MM.1S (cell line): Measurements from ENCODE around the gene JUN.

Experiments
- DNase-seq: peaks from one replicate; pipeline ENCODE4 v3.0.0-alpha.2; 2015
- H2AFZ ChIP-seq: fragments of 300-600 bp; sonication (generic); 2 replicates; pipeline ENCODE4 v1.6.0; 2016; ENCODE audit warnings: antibody characterized with exemption, low read length
- H3F3A ChIP-seq: fragments of 300-600 bp; sonication (generic); 2 replicates; pipeline ENCODE4 v1.6.1; 2016; ENCODE audit warnings: mild to moderate bottlenecking, antibody characterized with exemption, low read length, moderate library complexity, mixed read lengths; ENCODE audit not compliant: insufficient read depth
- H3K27ac ChIP-seq: fragments of 300-600 bp; sonication (generic); 2 replicates; pipeline ENCODE4 v1.5.1; 2016; ENCODE audit warnings: mild to moderate bottlenecking, low read length
- H3K27me3 ChIP-seq: fragments of 300-600 bp; sonication (generic); replicated peaks from 2 replicates; pipeline ENCODE4 v1.6.0; 2016; ENCODE audit warnings: low read length; ENCODE audit not compliant: insufficient read depth
- H3K36me3 ChIP-seq: fragments of 300-600 bp; sonication (generic); replicated peaks from 2 replicates; pipeline ENCODE4 v1.6.1; 2016; ENCODE audit warnings: mild to moderate bottlenecking, low read length, mixed read lengths; ENCODE audit not compliant: insufficient read depth
- H3K4me1 ChIP-seq: fragments of 300-600 bp; sonication (generic); 2 replicates; pipeline ENCODE4 v1.6.1; 2016; ENCODE audit warnings: low read length, mixed read lengths
- H3K4me2 ChIP-seq: fragments of 300-600 bp; sonication (generic); 2 replicates; pipeline ENCODE4 v1.6.0; 2016; ENCODE audit warnings: low read depth, low read length
- H3K4me3 ChIP-seq: fragments of 300-600 bp; sonication (generic); 2 replicates; pipeline ENCODE4 v1.5.1; 2016; ENCODE audit warnings: low read length, mixed read lengths
- H3K79me2 ChIP-seq: fragments of 300-600 bp; sonication (generic); 2 replicates; pipeline ENCODE4 v1.6.1; 2016; ENCODE audit warnings: mixed run types, low read length, mixed read lengths
- H3K9ac ChIP-seq: fragments of 300-600 bp; sonication (generic); 2 replicates; pipeline ENCODE4 v1.6.1; 2016; ENCODE audit warnings: low read length, mixed read lengths
- H3K9me2 ChIP-seq: fragments of 300-600 bp; sonication (generic); replicated peaks from 2 replicates; pipeline ENCODE4 v1.6.1; 2016; ENCODE audit warnings: mild to moderate bottlenecking, low read length, mixed read lengths; ENCODE audit not compliant: insufficient read depth
- H3K9me3 ChIP-seq: fragments of 300-600 bp; sonication (generic); replicated peaks from 2 replicates; pipeline ENCODE4 v1.6.1; 2016; ENCODE audit warnings: mild to moderate bottlenecking, low read length, mixed read lengths; ENCODE audit not compliant: insufficient read depth
- H4K20me1 ChIP-seq: fragments of 300-600 bp; sonication (generic); 2 replicates; pipeline ENCODE4 v1.6.1; 2016; ENCODE audit warnings: mild to moderate bottlenecking, low read length, moderate library complexity, mixed read lengths; ENCODE audit not compliant: insufficient read depth
- EZH2 ChIP-seq: fragments of 300-600 bp; sonication (generic); optimal IDR thresholded peaks from 2 replicates; pipeline ENCODE3; 2017; ENCODE audit warnings: low read depth, mild to moderate bottlenecking, antibody characterized with exemption, low read length, mixed read lengths
- EZH2phosphoT487 ChIP-seq: fragments of 300-600 bp; sonication (generic); IDR thresholded peaks from 2 replicates; pipeline ENCODE4 v1.6.1; 2018; ENCODE audit warnings: antibody characterized with exemption, low read length
- TF ChIP-seq, protein P1 (sequence below): fragments of 300-600 bp; sonication (generic); IDR thresholded peaks from 2 replicates; pipeline ENCODE4 v1.5.1; 2016; ENCODE audit warnings: antibody characterized with exemption, low read length, mixed read lengths

The JUN gene

GRCh38 chr1:58765441-58765840 is 18.4 kb downstream of the JUN start:
- Histone ChIP-seq H4K20me1 (no peaks in the 10 kb centered on the region), H3K9ac (no peak overlapping the region), H3K4me1 (no peaks in the 10 kb centered on the region), H3K4me2 (no peak overlapping the region), H3K27ac (no peak overlapping the region), H3K27me3 (no peaks in the 10 kb centered on the region), H3K79me2 (no peaks in the 10 kb centered on the region), H3K4me3 (no peak overlapping the region), H2AFZ (no peak overlapping the region), H3K9me3 (no peaks in the 10 kb centered on the region), H3K36me3 (no peaks in the 10 kb centered on the region), H3F3A (no peaks in the 10 kb centered on the region), H3K9me2 (no peaks in the 10 kb centered on the region)
- no peak for DNase-seq
- TF ChIP-seq EZH2 (no peak), EZH2phosphoT487 (no peak)
- TF ChIP-seq, protein P1, sequence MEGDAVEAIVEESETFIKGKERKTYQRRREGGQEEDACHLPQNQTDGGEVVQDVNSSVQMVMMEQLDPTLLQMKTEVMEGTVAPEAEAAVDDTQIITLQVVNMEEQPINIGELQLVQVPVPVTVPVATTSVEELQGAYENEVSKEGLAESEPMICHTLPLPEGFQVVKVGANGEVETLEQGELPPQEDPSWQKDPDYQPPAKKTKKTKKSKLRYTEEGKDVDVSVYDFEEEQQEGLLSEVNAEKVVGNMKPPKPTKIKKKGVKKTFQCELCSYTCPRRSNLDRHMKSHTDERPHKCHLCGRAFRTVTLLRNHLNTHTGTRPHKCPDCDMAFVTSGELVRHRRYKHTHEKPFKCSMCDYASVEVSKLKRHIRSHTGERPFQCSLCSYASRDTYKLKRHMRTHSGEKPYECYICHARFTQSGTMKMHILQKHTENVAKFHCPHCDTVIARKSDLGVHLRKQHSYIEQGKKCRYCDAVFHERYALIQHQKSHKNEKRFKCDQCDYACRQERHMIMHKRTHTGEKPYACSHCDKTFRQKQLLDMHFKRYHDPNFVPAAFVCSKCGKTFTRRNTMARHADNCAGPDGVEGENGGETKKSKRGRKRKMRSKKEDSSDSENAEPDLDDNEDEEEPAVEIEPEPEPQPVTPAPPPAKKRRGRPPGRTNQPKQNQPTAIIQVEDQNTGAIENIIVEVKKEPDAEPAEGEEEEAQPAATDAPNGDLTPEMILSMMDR: no peak

- DNase-seq: no peak
- H3K27me3 ChIP-seq: no peaks in the 10 kb centered on the region
- no peaks in the 10 kb centered on the region for H3F3A ChIP-seq
- TF ChIP-seq EZH2 (no peak), EZH2phosphoT487 (no peak)
- TF ChIP-seq, protein P1: no peak
- H3K4me2 ChIP-seq: no peak overlapping the region
- no peak overlapping the region for H2AFZ ChIP-seq
- no peaks in the 10 kb centered on the region for H3K36me3 ChIP-seq
- H3K9ac ChIP-seq: no peak overlapping the region
- no peak overlapping the region for H3K4me3 ChIP-seq
- no peaks in the 10 kb centered on the region for H3K79me2 ChIP-seq
- no peak overlapping the region for H3K27ac ChIP-seq
- H3K9me2 ChIP-seq: no peaks in the 10 kb centered on the region
- no peaks in the 10 kb centered on the region for H3K9me3 ChIP-seq
- H4K20me1 ChIP-seq: no peaks in the 10 kb centered on the region
- no peaks in the 10 kb centered on the region for H3K4me1 ChIP-seq
Observed at GRCh38 chr1:58765006-58765405, 18.8 kb downstream of the JUN start.

- H3K79me2 ChIP-seq: no peaks in the 10 kb centered on the region
- H3K9me3 ChIP-seq: no peaks in the 10 kb centered on the region
- H2AFZ ChIP-seq: no peak overlapping the region
- no peaks in the 10 kb centered on the region for H3K9me2 ChIP-seq
- H3K4me1 ChIP-seq: no peaks in the 10 kb centered on the region
- H3F3A ChIP-seq: no peaks in the 10 kb centered on the region
- H3K4me3 ChIP-seq: no peak overlapping the region
- H3K9ac ChIP-seq: no peak overlapping the region
- no peak overlapping the region for H3K27ac ChIP-seq
- TF ChIP-seq, protein P1: no peak
- no peak for TF ChIP-seq EZH2
- no peak for DNase-seq
- H3K27me3 ChIP-seq: no peaks in the 10 kb centered on the region
- no peaks in the 10 kb centered on the region for H4K20me1 ChIP-seq
- H3K36me3 ChIP-seq: no peaks in the 10 kb centered on the region
- H3K4me2 ChIP-seq: no peak overlapping the region
Observed at GRCh38 chr1:58764294-58764978, 19.4 kb downstream of the JUN start.
